CD4-positive, alpha-beta T cell treated with Interleukin-1 beta for 1 hour (primary cell): Measurements from ENCODE around the gene CPLX4.

Experiments used
- DNase-seq, 2 donors: peaks; one replicate each; pipeline ENCODE4 v3.0.0-alpha.2; 2020 to 2022

The CPLX4 gene, protein sequence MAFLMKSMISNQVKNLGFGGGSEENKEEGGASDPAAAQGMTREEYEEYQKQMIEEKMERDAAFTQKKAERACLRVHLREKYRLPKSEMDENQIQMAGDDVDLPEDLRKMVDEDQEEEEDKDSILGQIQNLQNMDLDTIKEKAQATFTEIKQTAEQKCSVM

GRCh38 chr18:59318460-59319050, at the start of gene CPLX4:
TSS of gene CPLX4 (minus strand) at chr18:59318649. CDS start at chr18:59318462, 187 bp downstream.
- DNase-seq = no peak

- no peak for DNase-seq
Measured at GRCh38 chr18:59360381-59360780, 41.9 kb upstream of the CPLX4 start.

DNA sequence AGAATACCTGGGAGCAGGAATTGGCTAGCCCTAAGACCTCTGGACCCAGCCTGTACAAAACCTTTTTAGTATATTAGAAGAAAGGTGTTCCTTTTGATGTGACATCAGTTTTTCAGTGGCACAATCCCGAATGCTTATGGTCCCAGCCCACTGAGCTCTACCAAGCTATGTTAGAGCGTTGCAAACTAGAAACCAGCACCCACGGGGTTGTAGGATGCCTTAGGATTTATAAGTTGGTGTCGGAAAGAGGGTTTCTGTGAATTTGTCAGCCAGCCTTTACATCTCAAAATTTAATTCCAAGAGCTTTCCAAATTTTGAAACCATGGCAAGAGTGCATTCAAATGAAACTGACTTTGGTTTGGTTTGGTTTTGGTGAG, 41.1 kb upstream of the CPLX4 start:
- no peak for DNase-seq

- peak; percentile 93 to 94 for DNase-seq
Measured at GRCh38 chr18:59358712-59359575, 40.5 kb upstream of the CPLX4 start, which contains the start of gene LMAN1. TSS of gene LMAN1 (minus strand) at chr18:59359265. CDS start at chr18:59359244, 21 bp downstream.

GRCh38 chr18:59358414-59358711, 39.9 kb upstream of the CPLX4 start:
- no peak for DNase-seq

- peak in 1 of 2 donors; percentile 30 for DNase-seq
Measured at GRCh38 chr18:59357928-59358327, 39.5 kb upstream of the CPLX4 start.

DNA sequence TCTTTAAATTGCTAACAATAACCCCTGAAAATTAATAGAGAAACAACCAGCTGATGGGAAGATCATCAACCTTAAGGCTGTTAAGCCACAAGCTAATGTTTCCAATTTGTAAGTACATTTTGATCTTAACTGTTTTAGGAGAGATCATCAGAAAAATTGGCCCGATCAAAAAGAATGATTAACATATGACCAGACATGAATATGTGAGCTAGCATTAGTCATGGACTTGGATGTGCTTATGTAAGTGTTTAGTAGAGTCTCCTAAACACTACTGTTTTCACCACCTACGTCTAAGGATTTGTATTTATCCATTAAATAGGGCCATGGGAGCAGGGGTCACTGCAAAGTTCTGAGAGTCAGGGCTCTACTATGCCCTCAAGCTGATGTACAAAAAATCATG, 36.3 kb upstream of the CPLX4 start:
- DNase-seq = no peak

GRCh38 chr18:59353079-59353680, 34.7 kb upstream of the CPLX4 start:
- DNase-seq = no peak

DNA sequence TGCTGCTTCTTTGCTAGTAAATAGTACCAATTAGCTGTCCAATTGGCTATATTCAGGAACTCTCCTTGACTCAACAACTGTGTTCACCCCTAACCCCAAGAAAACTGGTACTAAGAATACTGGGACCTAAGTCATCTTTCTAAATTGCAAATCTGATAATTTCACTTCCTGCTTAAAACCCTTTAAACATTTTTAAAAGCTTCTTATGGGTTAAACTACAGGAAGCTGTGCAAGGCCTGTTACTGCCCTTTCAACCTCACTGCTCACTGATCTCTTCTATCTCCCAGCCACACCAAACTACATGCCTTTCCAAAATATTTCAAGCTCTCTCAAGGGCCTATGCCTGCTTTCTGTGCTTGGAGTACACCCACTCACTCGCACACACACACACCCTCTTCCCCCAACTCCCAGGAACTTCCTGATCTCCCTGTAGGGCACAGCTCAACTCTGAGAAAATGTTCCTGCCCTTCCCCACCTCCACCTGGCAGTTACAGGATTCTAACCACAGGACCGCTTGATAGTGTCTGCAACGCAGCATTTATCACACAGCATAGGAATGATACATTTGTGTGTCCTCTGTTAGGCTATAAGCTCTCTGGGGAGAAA, 33.9 kb upstream of the CPLX4 start:
- no peak for DNase-seq

DNA sequence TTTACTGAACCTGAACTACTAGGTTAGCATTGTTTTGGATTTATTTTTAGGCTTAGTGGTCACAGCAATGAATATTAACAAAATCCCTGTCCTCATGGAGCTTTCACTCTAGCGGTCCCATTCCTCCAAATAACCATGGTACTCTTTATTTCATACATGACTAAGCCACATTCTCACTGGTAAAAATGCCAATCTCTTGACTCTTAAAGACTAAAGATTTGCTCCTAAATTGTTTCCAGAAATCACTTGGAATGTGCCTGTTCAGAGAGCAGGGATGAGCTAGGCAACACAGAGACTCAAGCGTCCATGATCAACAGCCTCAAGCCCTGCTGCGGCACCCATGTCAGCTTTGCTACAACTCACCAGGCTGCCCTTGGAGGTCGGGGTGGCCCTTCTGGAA, 27.1 kb upstream of the CPLX4 start:
- no peak for DNase-seq

GRCh38 chr18:59344996-59345395, 26.5 kb upstream of the CPLX4 start:
- no peak for DNase-seq

DNA sequence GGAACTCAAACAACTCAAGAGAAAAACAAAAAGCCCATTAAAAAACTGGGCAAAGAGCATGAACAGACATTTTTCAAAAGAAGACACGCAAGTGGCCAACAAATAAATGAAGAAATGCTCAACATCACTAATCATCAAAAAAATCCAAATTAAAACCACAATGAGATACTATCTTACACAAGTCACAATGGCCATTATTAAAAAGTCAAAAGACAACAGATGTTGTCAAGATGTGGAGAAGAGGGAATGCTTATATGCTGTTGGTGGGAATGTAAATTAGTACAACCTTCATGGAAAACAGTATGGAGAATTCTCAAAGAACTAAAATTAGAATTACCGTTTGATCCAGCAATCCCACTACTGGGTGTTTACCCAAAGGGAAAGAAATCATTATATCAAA, 25.5 kb upstream of the CPLX4 start:
- DNase-seq = no peak

GRCh38 chr18:59340817-59341216, 22.4 kb upstream of the CPLX4 start:
- DNase-seq = no peak

- DNase-seq = no peak
Measured at GRCh38 chr18:59340312-59340711, 21.9 kb upstream of the CPLX4 start.

- DNase-seq = no peak
Measured at GRCh38 chr18:59332986-59333385, 14.5 kb upstream of the CPLX4 start.

- no peak for DNase-seq
Measured at GRCh38 chr18:59328683-59329082, 10.2 kb upstream of the CPLX4 start.

GRCh38 chr18:59325965-59326364, 7.5 kb upstream of the CPLX4 start:
- no peak for DNase-seq

GRCh38 chr18:59324623-59324971, 6.1 kb upstream of the CPLX4 start:
- no peak for DNase-seq

DNA sequence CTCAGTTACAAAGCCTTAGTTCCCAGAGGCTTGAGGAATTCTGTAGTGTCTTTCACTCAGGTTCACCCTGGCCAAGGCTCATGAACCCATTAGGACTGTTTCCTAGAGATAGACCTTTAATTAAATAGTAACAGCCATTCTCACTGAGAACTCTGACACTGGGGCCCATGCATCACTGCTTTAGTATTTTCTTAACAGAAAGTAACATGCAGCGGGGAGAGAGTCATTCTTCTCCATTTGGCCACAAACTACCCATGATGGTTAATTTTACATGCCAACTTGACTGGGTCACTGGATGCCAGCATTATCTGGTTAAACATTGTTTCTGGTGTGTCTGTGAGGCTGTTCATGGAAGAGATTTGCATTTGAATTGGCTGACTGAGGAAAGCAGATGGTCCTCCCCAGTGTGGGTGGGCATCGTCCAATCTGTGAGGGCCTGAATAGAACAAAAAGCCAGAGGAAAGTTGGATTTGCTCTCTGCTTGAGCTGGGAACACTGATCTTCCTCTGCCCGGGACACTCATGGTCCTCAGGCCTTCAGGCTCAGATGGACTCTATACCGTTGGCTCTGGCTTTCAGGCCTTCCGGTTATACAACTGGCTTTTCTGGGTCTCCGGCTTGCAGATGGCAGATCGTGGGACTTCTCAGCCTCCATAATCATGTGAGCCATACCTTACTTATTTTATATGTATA, 5.6 kb upstream of the CPLX4 start:
- no peak for DNase-seq

DNA sequence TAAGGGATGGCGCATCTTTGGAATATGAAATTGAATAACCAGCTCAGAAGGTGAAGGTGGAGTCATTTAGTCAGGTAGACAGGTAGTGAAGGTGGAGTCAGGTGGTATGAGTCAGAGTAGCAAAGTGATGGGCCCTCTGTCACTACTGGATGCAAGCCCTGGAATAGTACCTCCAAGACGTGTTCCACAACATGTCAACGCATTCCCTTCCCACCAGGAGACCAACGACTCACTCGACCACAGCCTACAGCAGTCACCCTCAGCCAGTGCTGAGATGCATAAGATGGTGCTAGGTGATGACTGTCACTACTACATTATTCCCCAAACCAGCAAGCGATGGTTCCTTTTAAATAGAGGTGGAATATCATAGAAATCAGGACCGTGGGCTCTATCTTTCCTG, 6.8 kb downstream of the CPLX4 start:
- no peak for DNase-seq

- no peak for DNase-seq
Measured at GRCh38 chr18:59308938-59309260, 9.6 kb downstream of the CPLX4 start.

DNA sequence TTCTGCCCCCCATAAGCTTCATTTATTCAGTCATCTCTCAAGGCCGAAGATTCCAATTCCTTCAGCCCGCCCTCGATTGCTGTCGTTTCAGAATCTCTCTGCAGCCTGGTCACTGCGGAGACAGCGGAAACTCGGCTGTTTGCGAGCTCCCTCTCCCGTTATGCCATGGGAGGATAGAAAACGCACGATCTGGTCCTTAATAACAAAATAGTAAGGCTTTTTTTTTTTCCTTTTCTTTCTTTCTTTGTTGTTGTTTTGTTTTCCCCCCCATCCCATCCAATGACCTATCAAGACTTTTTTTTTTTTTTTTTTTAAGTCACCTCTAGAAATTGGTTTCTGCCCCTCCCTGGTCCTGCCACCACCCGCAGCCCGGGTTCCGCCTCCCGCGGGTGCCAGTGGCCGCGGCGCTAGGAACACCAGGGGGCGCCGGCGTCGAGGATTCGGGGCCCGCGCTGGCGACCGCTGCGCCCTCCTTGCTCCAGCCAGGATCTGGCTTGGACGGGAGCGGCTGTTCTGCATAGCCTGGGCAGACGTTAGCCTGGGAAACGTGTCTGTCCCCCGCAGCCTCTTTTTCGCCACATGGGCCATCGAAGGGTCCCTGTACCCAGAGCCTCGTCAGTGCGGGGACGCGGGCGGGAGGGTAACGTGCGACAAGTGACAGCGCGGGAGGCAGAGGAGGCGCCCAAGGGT, 10.1 kb downstream of the CPLX4 start:
- DNase-seq = peak; percentile 50 to 60
